C4-2B (cell line): Measurements from ENCODE around the gene VTI1A.
"Not testable (repeated sequence)": the region's sequence is repeated elsewhere in the genome, so short reads cannot be mapped to it uniquely, and the experiment has no call there.

ENCODE experiments used
- H3K27ac ChIP-seq: fragments of 450-650 bp; 2 replicates; pipeline ENCODE4 v1.5.1; 2017
- CTCF ChIP-seq: fragments of 450-650 bp; conservative IDR thresholded peaks from 2 replicates; pipeline ENCODE4 v1.5.1; 2017; ENCODE audit warnings: mild to moderate bottlenecking
- ZFX ChIP-seq: fragments of 450-650 bp; IDR thresholded peaks from 2 replicates; pipeline ENCODE4 v1.6.1; 2017

The VTI1A gene

GRCh38 chr10:112492736-112493135 is 45.7 kb downstream of the VTI1A start:
- TF ChIP-seq ZFX (no peak), CTCF (no peak)
- H3K27ac ChIP-seq: no peak overlapping the region

GRCh38 chr10:112497347-112497950 is 50.4 kb downstream of the VTI1A start:
- TF ChIP-seq ZFX: no peak
- TF ChIP-seq CTCF: no peak

GRCh38 chr10:112498806-112499205 is 51.8 kb downstream of the VTI1A start:
- no peak overlapping the region for H3K27ac ChIP-seq
- no peak for TF ChIP-seq ZFX

More at GRCh38 chr10:112497347-112497950, 50.4 kb downstream of the VTI1A start:
- no peak overlapping the region for H3K27ac ChIP-seq

- not testable (repeated sequence) for H3K27ac ChIP-seq
Observed at GRCh38 chr10:112499985-112500384, 53.0 kb downstream of the VTI1A start.

- TF ChIP-seq CTCF: no peak
- no peak for TF ChIP-seq ZFX
- no peak overlapping the region for H3K27ac ChIP-seq
Observed at GRCh38 chr10:112502536-112502935, 55.5 kb downstream of the VTI1A start.

- no peak overlapping the region for H3K27ac ChIP-seq
- no peak for TF ChIP-seq ZFX
- TF ChIP-seq CTCF: no peak
Observed at GRCh38 chr10:112503643-112504042, 56.6 kb downstream of the VTI1A start.

- no peak overlapping the region for H3K27ac ChIP-seq
- TF ChIP-seq ZFX (no peak), CTCF (no peak)
Observed at GRCh38 chr10:112507046-112507445, 60.0 kb downstream of the VTI1A start.

GRCh38 chr10:112507988-112508387 is 61.0 kb downstream of the VTI1A start:
- TF ChIP-seq CTCF (no peak), ZFX (no peak)

More at GRCh38 chr10:112507988-112508387, 61.0 kb downstream of the VTI1A start:
- no peak overlapping the region for H3K27ac ChIP-seq
